A549 (cell line): ENCODE measurements around the gene ARHGEF4.

Experiments used
- CTCF ChIP-seq: fragments of >200 bp; sonication (Bioruptor Twin); formaldehyde crosslinking; IDR thresholded peaks from 3 replicates; pipeline ENCODE4 v1.5.1; 2016
- KDM1A ChIP-seq: fragments of 200-600 bp; sonication (generic); IDR thresholded peaks from 2 replicates; pipeline ENCODE4 v1.6.1; 2016; ENCODE audit warnings: low read depth, mild to moderate bottlenecking
- RAD21 ChIP-seq, 2 experiments: fragments of >200 bp in 1 of 2; sonication (Bioruptor Twin) in 1 of 2; formaldehyde crosslinking in 1 of 2; IDR thresholded peaks in 1 of 2; conservative IDR thresholded peaks in 1 of 2; 2 replicates in 1 of 2; 3 replicates in 1 of 2; pipeline ENCODE4 v1.6.1; 2012 to 2018; ENCODE audit warnings: inconsistent platforms in 1 of 2
- RCOR1 ChIP-seq: fragments of 150-350 bp; IDR thresholded peaks from 2 replicates; pipeline ENCODE4 v1.6.1; 2014; ENCODE audit warnings: antibody characterized with exemption, low read length, low read depth

DNA sequence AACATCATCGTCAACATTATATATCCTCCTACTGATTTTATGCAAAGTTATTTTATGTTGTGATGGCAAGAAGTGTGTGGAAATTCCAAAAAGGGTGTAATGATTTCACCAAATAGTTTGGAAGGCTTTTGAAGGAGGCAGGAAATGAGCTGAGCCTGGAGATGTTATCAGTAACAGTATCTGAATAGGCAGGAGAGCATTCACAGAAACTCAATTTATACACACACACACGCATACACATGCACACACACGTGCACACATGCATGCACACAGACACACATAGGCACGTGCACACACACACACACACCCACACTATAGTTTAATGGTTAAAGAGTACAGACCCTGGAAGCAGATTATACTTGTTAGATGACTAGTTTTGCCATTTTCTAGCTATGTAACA lies 47.3 kb downstream of the ARHGEF4 start:
- no peak for TF ChIP-seq CTCF
- no peak for TF ChIP-seq RAD21 (conservative IDR thresholded peaks at IDR 0.05 in 1 of 2, IDR thresholded peaks at IDR 0.05 in 1 of 2)
- no peak for TF ChIP-seq KDM1A
- no peak for TF ChIP-seq RCOR1
